HepG2 (cell line): ENCODE results near the gene FBXO41. TPM values are rescaled to one million over a fixed set of nuclear protein-coding genes. Genes with fewer than 3 reads are reported as not detected.

Experiments
- ATAC-seq: fragments of 200-7000 bp; cut with Tn5 transposase; 3 replicates; pipeline ENCODE4 v1.9.1; 2020; ENCODE audit warnings: mild to moderate bottlenecking, moderate library complexity
- BruUV-seq: library from RNA; stranded (reverse); fragments of 400-500 nt; replicated peaks from 2 replicates; lab custom pipeline; 2021; lab: Mats Ljungman, UMichigan
- CTCF ChIA-PET: fragments of 300-600 bp; formaldehyde crosslinking; extraction: SDS; loops from one replicate; lab custom pipeline; 2021; ENCODE audit warnings: low total read pairs, inconsistent platforms, low intra/inter-chr PET ratio; lab: Yijun Ruan, JAX
- POLR2A ChIA-PET: fragments of 350-600 bp; sonication (Branson Sonifier 250); formaldehyde crosslinking; loops from one replicate; lab custom pipeline; 2020; ENCODE audit warnings: antibody characterized with exemption, inconsistent platforms; lab: Yijun Ruan, JAX
- DNase-seq: peaks from one replicate; pipeline ENCODE4 v3.0.0-alpha.2; 2015; ENCODE audit warnings: low spot score
- FAIRE-seq: peaks from 3 replicates; lab custom pipeline; 2011; peaks lifted over from hg19 to GRCh38; lab: Jason Lieb, UNC
- H2AFZ ChIP-seq: one replicate; pipeline ENCODE4 v1.6.1; 2011; ENCODE audit warnings: low read length, inconsistent platforms
- H3K27ac ChIP-seq: fragments of 300-600 bp; 3 replicates; pipeline ENCODE4 v1.8.0; 2011; ENCODE audit warnings: mixed run types, mild to moderate bottlenecking, mixed read lengths, low read length, inconsistent platforms; ENCODE audit not compliant: insufficient read depth; ENCODE audit errors: extremely low read length
- H3K27me3 ChIP-seq, 2 experiments: fragments of 200-600 bp in 1 of 2; 2 replicates in 1 of 2; 3 replicates in 1 of 2; pipeline versions ENCODE4 v1.6.0 to v1.8.0; 2011; ENCODE audit warnings: low read length in 2 of 2, mild to moderate bottlenecking in 2 of 2, moderate library complexity in 2 of 2, inconsistent platforms in 1 of 2; ENCODE audit not compliant: insufficient read depth in 2 of 2, control insufficient read depth in 1 of 2
- H3K36me3 ChIP-seq, 2 experiments: fragments of 200-600 bp in 1 of 2; replicated peaks in 1 of 2; 2 replicates in 1 of 2; 3 replicates in 1 of 2; pipeline versions ENCODE4 v1.5.1 to v1.8.0; 2011; ENCODE audit warnings: low read length in 2 of 2, inconsistent platforms in 1 of 2; ENCODE audit not compliant: insufficient read depth in 2 of 2, control insufficient read depth in 1 of 2
- H3K4me1 ChIP-seq: 2 replicates; pipeline ENCODE4 v1.5.1; 2012; ENCODE audit warnings: low read length, inconsistent platforms; ENCODE audit not compliant: insufficient read depth
- H3K4me2 ChIP-seq: 2 replicates; pipeline ENCODE4 v1.6.0; 2011; ENCODE audit warnings: low read depth, low read length, inconsistent platforms
- H3K4me3 ChIP-seq, 3 experiments: fragments of 200-600 bp in 1 of 3; sonication (generic), shearing (Covaris generic) in 1 of 3; replicated peaks in 1 of 3; 2 replicates each; pipeline ENCODE4 v1.5.1; 2011 to 2016; ENCODE audit warnings: low read length in 3 of 3, inconsistent platforms in 2 of 3, low read depth in 2 of 3, mild to moderate bottlenecking in 2 of 3, control low read depth in 1 of 3, mixed read lengths in 1 of 3; ENCODE audit not compliant: insufficient read depth in 1 of 3
- H3K79me2 ChIP-seq: one replicate; pipeline ENCODE4 v1.6.1; 2011; ENCODE audit warnings: low read length, inconsistent platforms; ENCODE audit not compliant: insufficient read depth
- H3K9ac ChIP-seq: 2 replicates; pipeline ENCODE4 v1.6.0; 2011; ENCODE audit warnings: mild to moderate bottlenecking, low read depth, low read length, inconsistent platforms; ENCODE audit not compliant: insufficient read depth
- H3K9me3 ChIP-seq: 2 replicates; pipeline ENCODE4 v1.5.1; 2012; ENCODE audit warnings: mild to moderate bottlenecking, low read length
- H4K20me1 ChIP-seq: 2 replicates; pipeline ENCODE4 v1.6.0; 2011; ENCODE audit warnings: inconsistent platforms, mild to moderate bottlenecking, low read length, moderate library complexity; ENCODE audit not compliant: insufficient read depth
- ELK4 ChIP-seq: sonication (generic); formaldehyde crosslinking; IDR thresholded peaks from 2 replicates; pipeline ENCODE4 v1.9.0; 2021; ENCODE audit warnings: missing genetic modification reagents, borderline replicate concordance
- FOXK2 ChIP-seq: fragments of 450-650 bp; IDR thresholded peaks from 2 replicates; pipeline ENCODE4 v1.6.1; 2016
- HES4 ChIP-seq: sonication (generic); formaldehyde crosslinking; IDR thresholded peaks from 2 replicates; pipeline ENCODE4 v1.9.0; 2021; ENCODE audit warnings: mild to moderate bottlenecking, missing genetic modification reagents, borderline replicate concordance
- JDP2 ChIP-seq: sonication (generic); formaldehyde crosslinking; IDR thresholded peaks from 2 replicates; pipeline ENCODE4 v1.8.1; 2022; ENCODE audit warnings: missing genetic modification reagents, borderline replicate concordance
- JUND ChIP-seq: sonication (generic); formaldehyde crosslinking; IDR thresholded peaks from 2 replicates; pipeline ENCODE4 v1.8.0; 2022; ENCODE audit warnings: mild to moderate bottlenecking, missing genetic modification reagents
- KAT7 ChIP-seq: IDR thresholded peaks from 2 replicates; pipeline ENCODE4 v1.6.1; 2018; ENCODE audit warnings: borderline replicate concordance, missing compliant biosample characterization
- KDM1A ChIP-seq: IDR thresholded peaks from 2 replicates; pipeline ENCODE4 v1.6.1; 2016; ENCODE audit warnings: missing compliant biosample characterization
- RARA ChIP-seq: IDR thresholded peaks from 2 replicates; pipeline ENCODE4 v1.6.1; 2016; ENCODE audit warnings: missing genetic modification reagents, missing compliant biosample characterization
- SIN3A ChIP-seq: IDR thresholded peaks from 2 replicates; pipeline ENCODE4 v1.6.1; 2011; ENCODE audit warnings: low read depth, mild to moderate bottlenecking, control low read depth, low read length, borderline replicate concordance
- SKI ChIP-seq: fragments of 450-650 bp; IDR thresholded peaks from one replicate; pipeline ENCODE4 v1.6.1; 2018; ENCODE audit warnings: mild to moderate bottlenecking; ENCODE audit not compliant: partially characterized antibody
- TBX3 ChIP-seq: fragments of 450-650 bp; IDR thresholded peaks from 2 replicates; pipeline ENCODE4 v1.6.1; 2017; ENCODE audit warnings: antibody characterized with exemption, mild to moderate bottlenecking, inconsistent platforms, borderline replicate concordance
- THAP11 ChIP-seq: IDR thresholded peaks from 2 replicates; pipeline ENCODE4 v1.6.1; 2016; ENCODE audit warnings: missing biosample characterization, missing genetic modification reagents
- ZNF468 ChIP-seq: sonication (generic); formaldehyde crosslinking; IDR thresholded peaks from 2 replicates; pipeline ENCODE4 v1.8.0; 2022; ENCODE audit warnings: mild to moderate bottlenecking, moderate library complexity, missing genetic modification reagents
- ZNF530 ChIP-seq: sonication (generic); formaldehyde crosslinking; IDR thresholded peaks from 2 replicates; pipeline ENCODE4 v1.5.0; 2020; ENCODE audit warnings: low read depth, mild to moderate bottlenecking, missing genetic modification reagents
- WGBS: methylation state at CpG from one replicate; pipeline ENCODE4 v1.1.6; 2017; ENCODE audit warnings: low lambda C conversion rate; 5-methylcytosine and 5-hydroxymethylcytosine counted together
- in situ Hi-C: cut with HindIII; loops from 2 replicates; pipeline ENCODE4 v1.10.0; 2017; ENCODE audit warnings: low pct_unique_long_range_greater_than_20kb; ENCODE audit not compliant: extremely low pct_ligation_motif_present
- intact Hi-C: fragments of 100-400 bp; cut with micrococcal nuclease; formaldehyde crosslinking; loops from one replicate; pipeline ENCODE4 v1.10.0; 2022; ENCODE audit not compliant: unreplicated experiment
- polyA plus RNA-seq, 8 experiments: library from polyadenylated mRNA; depleted of rRNA in 3 of 8; stranded (reverse) in 7 of 8; unstranded in 1 of 8; fragments of >200 nt; fragmentation: Illumina TruSeq in 4 of 8; extraction: Trizol in 4 of 8; gene quantifications; 2 replicates each; pipeline versions ENCODE4 v1.2.1 to v1.2.3, GENCODE V29; 2011 to 2016; ENCODE audit warnings: low read depth in 4 of 8, missing spikeins in 1 of 8, mixed read lengths in 1 of 8; ENCODE audit not compliant: insufficient read depth in 1 of 8
- total RNA-seq, 5 experiments: library from RNA; depleted of rRNA; stranded (reverse); fragments of >200 nt; fragmentation: Illumina TruSeq; extraction: Trizol; gene quantifications; 2 replicates each; pipeline ENCODE4 v1.2.3, GENCODE V29; 2016; ENCODE audit warnings: low read depth in 1 of 5

FBXO41 gene
- total and polyA plus RNA-seq, 2 of the 13 experiments (the other 11 are each of a cell fraction or from before 2014, with no cell fraction given) = 4.2 to 10.3 TPM

GRCh38 chr2:73258913-73259215, 25.4 kb downstream of the FBXO41 start:
- in situ Hi-C loops = no loop called here
- FAIRE-seq = no peak
- DNase-seq = no peak
- Histone ChIP-seq H3K79me2 (no peaks in the 10 kb centered on the region), H3K4me1 (peaks cover 41% of the 10 kb centered on the region), H4K20me1 (no peaks in the 10 kb centered on the region), H3K36me3 (peaks cover 3 to 17% of the 10 kb centered on the region in 2 experiments), H3K4me3 (no peak overlapping the region), H3K4me2 (no peak overlapping the region), H3K9ac (no peak overlapping the region), H3K27me3 (no peaks in the 10 kb centered on the region), H3K27ac (no peak overlapping the region), H2AFZ (no peak overlapping the region), H3K9me3 (no peaks in the 10 kb centered on the region)
- no TSS peak for BruUV-seq
- CTCF ChIA-PET = no interaction called here
- TF ChIP-seq JUND (CRISPR knock-in tag) (no peak), FOXK2 (no peak), KAT7 (CRISPR knock-in tag) (no peak), KDM1A (CRISPR knock-in tag) (no peak), SKI (no peak), TBX3 (no peak), JDP2 (CRISPR knock-in tag) (no peak), SIN3A (no peak), ELK4 (no peak), THAP11 (CRISPR knock-in tag) (no peak), ZNF530 (CRISPR knock-in tag) (no peak), ZNF468 (CRISPR knock-in tag) (no peak), HES4 (no peak), RARA (CRISPR knock-in tag) (no peak)
- POLR2A ChIA-PET = interaction anchor here (2.1 kb wide), 1 partner anchor 9 kb away, joined by 5 read pairs; no protein-coding TSS in a partner anchor
- intact Hi-C loops = no loop called here
- ATAC-seq = no peak
- WGBS = 100% methylated on average over 3 of the region's 9 CpGs
